Upper lobe of left lung (tissue), 4 donors: ENCODE results near the gene LRBA.

Experiments
- CTCF ChIP-seq, 6 experiments: fragments of 450-650 bp in 4 of 6; fragments of 200-600 bp in 2 of 6; sonication (generic) in 2 of 6; IDR thresholded peaks; one replicate each; pipeline ENCODE4 v1.5.1; 2016 to 2019; ENCODE audit warnings: antibody characterized with exemption in 6 of 6
- EP300 ChIP-seq, 4 donors: sonication (generic); formaldehyde crosslinking; IDR thresholded peaks; one replicate each; pipeline ENCODE4 v1.5.1; 2017; ENCODE audit warnings: antibody characterized with exemption in 4 of 4, control low read depth in 2 of 4
- POLR2A ChIP-seq, 4 donors: fragments of 450-650 bp; IDR thresholded peaks; one replicate each; pipeline ENCODE4 v1.5.1; 2016 to 2017; ENCODE audit warnings: antibody characterized with exemption in 4 of 4, mild to moderate bottlenecking in 2 of 4
- POLR2AphosphoS5 ChIP-seq, 2 donors: sonication (generic); formaldehyde crosslinking; IDR thresholded peaks; one replicate each; pipeline ENCODE4 v1.5.1; 2017; ENCODE audit warnings: antibody characterized with exemption in 2 of 2

- TF ChIP-seq CTCF (IDR thresholded peaks at IDR 0.05) (no peak), POLR2A (IDR thresholded peaks at IDR 0.05) (no peak), EP300 (IDR thresholded peaks at IDR 0.05) (no peak), POLR2AphosphoS5 (IDR thresholded peaks at IDR 0.05) (no peak)
Measured at GRCh38 chr4:150447356-150447755, 567.7 kb downstream of the LRBA start.
